Epithelial cell of esophagus (primary cell): Measurements from ENCODE around the gene ILKAP.

Experiments used
- DNase-seq: peaks from one replicate; pipeline ENCODE4 v3.0.0; 2010; ENCODE audit warnings: low read depth
- H3K4me3 ChIP-seq: 2 replicates; pipeline ENCODE4 v1.5.1; 2011; ENCODE audit warnings: mild to moderate bottlenecking, low read length, control low read depth
- CTCF ChIP-seq: IDR thresholded peaks from 2 replicates; pipeline ENCODE4 v1.5.1; 2011; ENCODE audit warnings: low read depth, mild to moderate bottlenecking, low read length, control low read depth, inconsistent platforms; ENCODE audit not compliant: insufficient read depth; ENCODE audit errors: missing control alignments

Gene ILKAP

GRCh38 chr2:238187618-238188548 is 15.6 kb downstream of the ILKAP start:
- DNase-seq: no peak
- no peak overlapping the region for H3K4me3 ChIP-seq
- TF ChIP-seq CTCF: no peak

GRCh38 chr2:238183821-238184220 is 19.7 kb downstream of the ILKAP start:
- no peak for TF ChIP-seq CTCF
- no peak overlapping the region for H3K4me3 ChIP-seq
- no peak for DNase-seq

GRCh38 chr2:238182362-238182761 is 21.1 kb downstream of the ILKAP start:
- DNase-seq: no peak
- no peak for TF ChIP-seq CTCF
- H3K4me3 ChIP-seq: no peak overlapping the region

- no peak for DNase-seq
- TF ChIP-seq CTCF: no peak
- H3K4me3 ChIP-seq: no peak overlapping the region
These were observed 22.9 kb downstream of the ILKAP start for GRCh38 chr2:238180554-238180953.

GRCh38 chr2:238176613-238177012 is 26.9 kb downstream of the ILKAP start:
- DNase-seq: no peak
- TF ChIP-seq CTCF: no peak
- H3K4me3 ChIP-seq: no peak overlapping the region

- TF ChIP-seq CTCF: no peak
- DNase-seq: peak; percentile 21
- no peak overlapping the region for H3K4me3 ChIP-seq
These were observed 28.8 kb downstream of the ILKAP start for GRCh38 chr2:238174701-238175100.

GRCh38 chr2:238174291-238174690 is 29.2 kb downstream of the ILKAP start:
- TF ChIP-seq CTCF: no peak
- no peak overlapping the region for H3K4me3 ChIP-seq
- DNase-seq: no peak
